Keratinocyte (primary cell): ENCODE measurements around the gene STIMATE. TPM values are rescaled to one million over a fixed set of nuclear protein-coding genes. Genes with fewer than 3 reads are reported as not detected.

ENCODE experiments used
- DNase-seq: peaks from one replicate; pipeline ENCODE4 v3.0.0-alpha.2; 2011; ENCODE audit warnings: low read depth, missing footprints, low spot score
- FAIRE-seq: peaks from 2 replicates; lab custom pipeline; 2011; peaks lifted over from hg19 to GRCh38; lab: Jason Lieb, UNC
- H2AFZ ChIP-seq: 2 replicates; pipeline ENCODE4 v1.6.0; 2012; ENCODE audit warnings: low read length, control low read depth, inconsistent platforms; ENCODE audit not compliant: control insufficient read depth
- H3K27ac ChIP-seq: 2 replicates; pipeline ENCODE4 v1.5.1; 2011; ENCODE audit warnings: low read length; ENCODE audit not compliant: control insufficient read depth, insufficient read depth
- H3K27me3 ChIP-seq: 3 replicates; pipeline ENCODE4 v1.6.0; 2011; ENCODE audit warnings: low read length; ENCODE audit not compliant: control insufficient read depth, insufficient read depth; ENCODE audit errors: extremely low read depth
- H3K36me3 ChIP-seq, 2 experiments: 2 replicates in 1 of 2; 3 replicates in 1 of 2; pipeline ENCODE4 v1.5.1; 2011; ENCODE audit warnings: low read length in 2 of 2, mild to moderate bottlenecking in 1 of 2; ENCODE audit not compliant: control insufficient read depth in 2 of 2, insufficient read depth in 2 of 2; ENCODE audit errors: extremely low read depth in 1 of 2
- H3K4me1 ChIP-seq: 3 replicates; pipeline ENCODE4 v1.5.1; 2011; ENCODE audit warnings: low read length; ENCODE audit not compliant: control insufficient read depth, insufficient read depth; ENCODE audit errors: extremely low read depth
- H3K4me2 ChIP-seq: 3 replicates; pipeline ENCODE4 v1.6.0; 2011; ENCODE audit warnings: low read depth, low read length; ENCODE audit not compliant: control insufficient read depth, insufficient read depth; ENCODE audit errors: extremely low read depth
- H3K4me3 ChIP-seq, 3 experiments: fragments of 200-600 bp in 1 of 3; sonication (generic) in 1 of 3; 2 replicates in 2 of 3; 3 replicates in 1 of 3; pipeline ENCODE4 v1.5.1; 2011 to 2016; ENCODE audit warnings: low read length in 3 of 3, mild to moderate bottlenecking in 3 of 3, control low read depth in 2 of 3, inconsistent platforms in 1 of 3, low read depth in 1 of 3, mixed read lengths in 1 of 3, mixed run types in 1 of 3, moderate library complexity in 1 of 3; ENCODE audit not compliant: control insufficient read depth in 2 of 3, insufficient read depth in 2 of 3; ENCODE audit errors: extremely low read depth in 1 of 3
- H3K79me2 ChIP-seq: 2 replicates; pipeline ENCODE4 v1.6.0; 2012; ENCODE audit warnings: low read length; ENCODE audit not compliant: control insufficient read depth, insufficient read depth
- H3K9ac ChIP-seq: 3 replicates; pipeline ENCODE4 v1.6.0; 2011; ENCODE audit warnings: low read length; ENCODE audit not compliant: control insufficient read depth, insufficient read depth; ENCODE audit errors: extremely low read depth
- H3K9me1 ChIP-seq: 3 replicates; pipeline ENCODE4 v1.6.0; 2011; ENCODE audit warnings: low read length; ENCODE audit not compliant: control insufficient read depth, insufficient read depth; ENCODE audit errors: extremely low read depth
- H3K9me3 ChIP-seq: 2 replicates; pipeline ENCODE4 v1.5.1; 2012; ENCODE audit warnings: low read depth, low read length; ENCODE audit not compliant: control insufficient read depth
- H4K20me1 ChIP-seq: 3 replicates; pipeline ENCODE4 v1.6.0; 2011; ENCODE audit warnings: low read length; ENCODE audit not compliant: control insufficient read depth, insufficient read depth; ENCODE audit errors: extremely low read depth
- CTCF ChIP-seq, 3 experiments: IDR thresholded peaks in 1 of 3; conservative IDR thresholded peaks in 1 of 3; optimal IDR thresholded peaks in 1 of 3; 2 replicates in 2 of 3; 3 replicates in 1 of 3; pipeline versions ENCODE3 to v1.5.1; 2011; ENCODE audit warnings: low read length in 3 of 3, mild to moderate bottlenecking in 3 of 3, moderate library complexity in 2 of 3, control low read depth in 1 of 3, inconsistent platforms in 1 of 3; ENCODE audit not compliant: insufficient read depth in 2 of 3; ENCODE audit errors: extremely low read depth in 1 of 3
- EZH2 ChIP-seq: IDR thresholded peaks from one replicate; pipeline ENCODE4 v1.6.1; 2012; ENCODE audit warnings: inconsistent platforms, mild to moderate bottlenecking, low read length, moderate library complexity
- dilution Hi-C: fragments of 300-500 bp; cut with MboI; formaldehyde crosslinking; loops from one replicate; pipeline ENCODE4 v1.7.0; 2020; ENCODE audit warnings: low sequenced_read_pairs; ENCODE audit not compliant: extremely low pct_ligation_motif_present
- polyA plus RNA-seq, 5 experiments: library from polyadenylated mRNA; depleted of rRNA in 3 of 5; stranded (reverse) in 3 of 5; stranded (forward) in 1 of 5; unstranded in 1 of 5; fragments of >200 nt; gene quantifications; 1 replicate in 1 of 5; 2 replicates in 3 of 5; 3 replicates in 1 of 5; pipeline versions ENCODE4 v1.2.1 to v1.2.3, GENCODE V29; 2011 to 2012; ENCODE audit warnings: missing spikeins in 2 of 5, low read depth in 1 of 5, low replicate concordance in 1 of 5

STIMATE gene
- polyA plus RNA-seq, 1 donor (not counting 4 experiments of a cell fraction or from before 2014, with no cell fraction given), result 8.2 TPM

GRCh38 chr3:52857864-52858263 is 39.5 kb downstream of the STIMATE start:
- H3K9me1 ChIP-seq, result no peaks in the 10 kb centered on the region
- H4K20me1 ChIP-seq, result no peaks in the 10 kb centered on the region
- dilution Hi-C loops, result no loop called here
- no peak overlapping the region for H3K27ac ChIP-seq
- DNase-seq, result no peak
- no peak overlapping the region for H3K9ac ChIP-seq
- TF ChIP-seq CTCF (optimal IDR thresholded peaks at IDR 0.05 in 1 of 3, IDR thresholded peaks at IDR 0.05 in 1 of 3, conservative IDR thresholded peaks at IDR 0.05 in 1 of 3; ENCODE audit: extremely low read depth in 1 of 3, insufficient read depth in 2 of 3, low read length in 3 of 3) (no peak), EZH2 (no peak)
- no peaks in the 10 kb centered on the region for H3K4me1 ChIP-seq
- H3K9me3 ChIP-seq, result no peaks in the 10 kb centered on the region
- no peak overlapping the region for H2AFZ ChIP-seq
- H3K4me3 ChIP-seq, result no peak overlapping the region
- no peaks in the 10 kb centered on the region for H3K27me3 ChIP-seq
- no peaks in the 10 kb centered on the region for H3K79me2 ChIP-seq
- peaks cover 4 to 11% of the 10 kb centered on the region in 2 experiments for H3K36me3 ChIP-seq
- FAIRE-seq, result no peak
- H3K4me2 ChIP-seq, result no peak overlapping the region

- Histone ChIP-seq H3K79me2 (no peaks in the 10 kb centered on the region), H3K27ac (no peak overlapping the region), H3K27me3 (no peaks in the 10 kb centered on the region), H3K4me1 (no peaks in the 10 kb centered on the region), H3K9me3 (no peaks in the 10 kb centered on the region), H3K4me3 (no peak overlapping the region), H3K36me3 (peaks cover 6 to 11% of the 10 kb centered on the region in 2 experiments), H3K9me1 (no peaks in the 10 kb centered on the region), H2AFZ (no peak overlapping the region), H3K4me2 (no peak overlapping the region), H3K9ac (no peak overlapping the region), H4K20me1 (no peaks in the 10 kb centered on the region)
- FAIRE-seq (no peak), DNase-seq (no peak)
- dilution Hi-C loops, result no loop called here
- no peak for TF ChIP-seq CTCF (optimal IDR thresholded peaks at IDR 0.05 in 1 of 3, IDR thresholded peaks at IDR 0.05 in 1 of 3, conservative IDR thresholded peaks at IDR 0.05 in 1 of 3; ENCODE audit: extremely low read depth in 1 of 3, insufficient read depth in 2 of 3, low read length in 3 of 3)
- no peak for TF ChIP-seq EZH2
Measured at GRCh38 chr3:52857133-52857532, 40.2 kb downstream of the STIMATE start.
